ENCODE data around the gene MPP2. TPM values are rescaled to one million over a fixed set of nuclear protein-coding genes. Genes with fewer than 3 reads are reported as not detected.

The MPP2 gene
- polyA plus RNA-seq, 1 of the 3 experiments (the other 2 are of a cell fraction): 8.3 TPM

DNA sequence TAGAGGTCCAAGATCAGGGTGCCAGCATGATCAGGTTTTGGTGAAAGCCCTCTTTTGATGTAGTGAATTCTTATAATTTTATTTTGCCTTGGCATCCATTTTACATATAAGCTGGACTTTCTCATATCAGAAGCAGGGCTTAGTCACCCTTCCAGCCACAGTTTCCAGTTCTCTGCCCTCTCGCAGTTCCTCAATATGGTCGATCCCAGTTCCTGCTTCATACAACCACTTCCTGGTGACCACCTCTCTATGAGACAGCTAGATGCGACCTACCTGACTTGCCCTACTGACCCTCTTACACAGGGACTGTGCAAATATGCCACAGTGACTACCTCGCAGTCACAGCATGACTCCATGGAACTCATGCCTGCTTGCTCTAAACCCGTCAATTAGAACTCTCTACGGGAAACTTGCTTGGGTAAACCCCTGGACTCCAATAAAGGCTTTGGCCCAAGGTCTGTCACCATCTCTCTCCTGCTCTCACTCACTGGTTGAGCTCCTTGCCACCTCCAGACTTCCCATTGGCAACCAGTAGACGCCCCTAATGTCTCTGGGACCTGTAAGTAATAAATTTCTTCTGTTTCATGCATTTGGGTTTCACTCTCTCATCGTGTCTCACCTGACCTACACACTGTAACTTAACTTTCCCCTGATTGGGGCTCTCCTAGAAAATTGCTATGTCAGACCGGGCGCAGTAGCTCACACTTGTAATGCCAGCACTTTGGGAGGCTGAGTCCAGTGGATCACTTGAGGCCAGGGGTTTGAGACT, 38.9 kb downstream of the MPP2 start:
- Histone ChIP-seq H3K9me3 (no peaks in the 10 kb centered on the region), H4K20me1 (ENCODE audit: insufficient read depth) (no peaks in the 10 kb centered on the region), H3K36me3 (replicated peaks in 1 of 2; ENCODE audit: control insufficient read depth in 1 of 2, insufficient read depth in 2 of 2, low read length in 1 of 2) (no peaks in the 10 kb centered on the region), H3K79me2 (ENCODE audit: insufficient read depth) (no peaks in the 10 kb centered on the region), H3K27ac (ENCODE audit: low read depth in 2 of 2, low read length in 1 of 2) (no peak overlapping the region), H3K9me2 (no peaks in the 10 kb centered on the region), H3K4me3 (ENCODE audit: low read depth in 2 of 2, low read length in 1 of 2) (no peak overlapping the region), H3F3A (replicated peaks; ENCODE audit: insufficient read depth) (no peaks in the 10 kb centered on the region), H2AFZ (ENCODE audit: low read depth) (no peak overlapping the region), H3K27me3 (ENCODE audit: insufficient read depth) (no peaks in the 10 kb centered on the region; the same call in 1 of the 2 replicates), H3K4me2 (no peak overlapping the region), H3K4me1 (ENCODE audit: control insufficient read depth in 1 of 2, insufficient read depth in 2 of 2, low read depth in 1 of 2, low read length in 1 of 2) (no peaks in the 10 kb centered on the region; a peak in 1 of 4 replicates), H3K9ac (no peak overlapping the region)
- ChIA-PET CTCF (interaction anchor here (0.8 to 12.5 kb wide), 6 partner anchors 9 to 126 kb away, joined by 3 to 106 read pairs (median 5); partner anchors contain the start of gene CD300LG), POLR2A (no interaction called here)
- no peak for TF ChIP-seq RXRA (IDR thresholded peaks at IDR 0.05; ENCODE audit: borderline replicate concordance, low read depth)
- TF ChIP-seq, protein P1, sequence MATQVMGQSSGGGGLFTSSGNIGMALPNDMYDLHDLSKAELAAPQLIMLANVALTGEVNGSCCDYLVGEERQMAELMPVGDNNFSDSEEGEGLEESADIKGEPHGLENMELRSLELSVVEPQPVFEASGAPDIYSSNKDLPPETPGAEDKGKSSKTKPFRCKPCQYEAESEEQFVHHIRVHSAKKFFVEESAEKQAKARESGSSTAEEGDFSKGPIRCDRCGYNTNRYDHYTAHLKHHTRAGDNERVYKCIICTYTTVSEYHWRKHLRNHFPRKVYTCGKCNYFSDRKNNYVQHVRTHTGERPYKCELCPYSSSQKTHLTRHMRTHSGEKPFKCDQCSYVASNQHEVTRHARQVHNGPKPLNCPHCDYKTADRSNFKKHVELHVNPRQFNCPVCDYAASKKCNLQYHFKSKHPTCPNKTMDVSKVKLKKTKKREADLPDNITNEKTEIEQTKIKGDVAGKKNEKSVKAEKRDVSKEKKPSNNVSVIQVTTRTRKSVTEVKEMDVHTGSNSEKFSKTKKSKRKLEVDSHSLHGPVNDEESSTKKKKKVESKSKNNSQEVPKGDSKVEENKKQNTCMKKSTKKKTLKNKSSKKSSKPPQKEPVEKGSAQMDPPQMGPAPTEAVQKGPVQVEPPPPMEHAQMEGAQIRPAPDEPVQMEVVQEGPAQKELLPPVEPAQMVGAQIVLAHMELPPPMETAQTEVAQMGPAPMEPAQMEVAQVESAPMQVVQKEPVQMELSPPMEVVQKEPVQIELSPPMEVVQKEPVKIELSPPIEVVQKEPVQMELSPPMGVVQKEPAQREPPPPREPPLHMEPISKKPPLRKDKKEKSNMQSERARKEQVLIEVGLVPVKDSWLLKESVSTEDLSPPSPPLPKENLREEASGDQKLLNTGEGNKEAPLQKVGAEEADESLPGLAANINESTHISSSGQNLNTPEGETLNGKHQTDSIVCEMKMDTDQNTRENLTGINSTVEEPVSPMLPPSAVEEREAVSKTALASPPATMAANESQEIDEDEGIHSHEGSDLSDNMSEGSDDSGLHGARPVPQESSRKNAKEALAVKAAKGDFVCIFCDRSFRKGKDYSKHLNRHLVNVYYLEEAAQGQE (IDR thresholded peaks at IDR 0.05; ENCODE audit: low read depth, low read length): no peak
- no peak for TF ChIP-seq EZH2phosphoT487 (IDR thresholded peaks at IDR 0.05; ENCODE audit: borderline replicate concordance, low read depth)
- TF ChIP-seq, protein P2, sequence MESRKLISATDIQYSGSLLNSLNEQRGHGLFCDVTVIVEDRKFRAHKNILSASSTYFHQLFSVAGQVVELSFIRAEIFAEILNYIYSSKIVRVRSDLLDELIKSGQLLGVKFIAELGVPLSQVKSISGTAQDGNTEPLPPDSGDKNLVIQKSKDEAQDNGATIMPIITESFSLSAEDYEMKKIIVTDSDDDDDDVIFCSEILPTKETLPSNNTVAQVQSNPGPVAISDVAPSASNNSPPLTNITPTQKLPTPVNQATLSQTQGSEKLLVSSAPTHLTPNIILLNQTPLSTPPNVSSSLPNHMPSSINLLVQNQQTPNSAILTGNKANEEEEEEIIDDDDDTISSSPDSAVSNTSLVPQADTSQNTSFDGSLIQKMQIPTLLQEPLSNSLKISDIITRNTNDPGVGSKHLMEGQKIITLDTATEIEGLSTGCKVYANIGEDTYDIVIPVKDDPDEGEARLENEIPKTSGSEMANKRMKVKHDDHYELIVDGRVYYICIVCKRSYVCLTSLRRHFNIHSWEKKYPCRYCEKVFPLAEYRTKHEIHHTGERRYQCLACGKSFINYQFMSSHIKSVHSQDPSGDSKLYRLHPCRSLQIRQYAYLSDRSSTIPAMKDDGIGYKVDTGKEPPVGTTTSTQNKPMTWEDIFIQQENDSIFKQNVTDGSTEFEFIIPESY (IDR thresholded peaks at IDR 0.05; ENCODE audit: borderline replicate concordance, low read depth): no peak
- no peak for TF ChIP-seq FOXM1 (IDR thresholded peaks at IDR 0.05; ENCODE audit: low read depth)
- no peak for TF ChIP-seq YY1 (IDR thresholded peaks at IDR 0.05; ENCODE audit: low read depth)
- TF ChIP-seq GABPA (IDR thresholded peaks at IDR 0.05; ENCODE audit: low read depth): no peak
- TF ChIP-seq FOSL2 (IDR thresholded peaks at IDR 0.05; ENCODE audit: borderline replicate concordance, low read depth): no peak
- TF ChIP-seq, protein P3, sequence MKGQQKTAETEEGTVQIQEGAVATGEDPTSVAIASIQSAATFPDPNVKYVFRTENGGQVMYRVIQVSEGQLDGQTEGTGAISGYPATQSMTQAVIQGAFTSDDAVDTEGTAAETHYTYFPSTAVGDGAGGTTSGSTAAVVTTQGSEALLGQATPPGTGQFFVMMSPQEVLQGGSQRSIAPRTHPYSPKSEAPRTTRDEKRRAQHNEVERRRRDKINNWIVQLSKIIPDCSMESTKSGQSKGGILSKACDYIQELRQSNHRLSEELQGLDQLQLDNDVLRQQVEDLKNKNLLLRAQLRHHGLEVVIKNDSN (IDR thresholded peaks at IDR 0.05; ENCODE audit: borderline replicate concordance, low read depth): no peak
- no peak for TF ChIP-seq EP300 (IDR thresholded peaks at IDR 0.05; ENCODE audit: borderline replicate concordance in 1 of 2, low read depth in 1 of 2, low read length in 1 of 2)
- no peak for TF ChIP-seq RAD21 (IDR thresholded peaks at IDR 0.05; ENCODE audit: low read length)
- TF ChIP-seq POLR2AphosphoS5 (IDR thresholded peaks at IDR 0.05; ENCODE audit: low read depth, low read length): no peak
- 64% methylated on average over 10 of the region's 10 CpGs for WGBS (ENCODE audit: low lambda C conversion rate)
- no peak for DNase-seq

All from SK-N-SH (cell line).